HG02588 (cell line): ENCODE results near the gene SPDYE17.
"Not testable (repeated sequence)": the region's sequence is repeated elsewhere in the genome, so short reads cannot be mapped to it uniquely, and the experiment has no call there.

Source experiments
- ATAC-seq: cut with Tn5 transposase; IDR thresholded peaks from one replicate; pipeline ENCODE4 v1.9.1; 2021; ENCODE audit warnings: mild to moderate bottlenecking, moderate library complexity; ENCODE audit not compliant: unreplicated experiment

The SPDYE17 gene

DNA sequence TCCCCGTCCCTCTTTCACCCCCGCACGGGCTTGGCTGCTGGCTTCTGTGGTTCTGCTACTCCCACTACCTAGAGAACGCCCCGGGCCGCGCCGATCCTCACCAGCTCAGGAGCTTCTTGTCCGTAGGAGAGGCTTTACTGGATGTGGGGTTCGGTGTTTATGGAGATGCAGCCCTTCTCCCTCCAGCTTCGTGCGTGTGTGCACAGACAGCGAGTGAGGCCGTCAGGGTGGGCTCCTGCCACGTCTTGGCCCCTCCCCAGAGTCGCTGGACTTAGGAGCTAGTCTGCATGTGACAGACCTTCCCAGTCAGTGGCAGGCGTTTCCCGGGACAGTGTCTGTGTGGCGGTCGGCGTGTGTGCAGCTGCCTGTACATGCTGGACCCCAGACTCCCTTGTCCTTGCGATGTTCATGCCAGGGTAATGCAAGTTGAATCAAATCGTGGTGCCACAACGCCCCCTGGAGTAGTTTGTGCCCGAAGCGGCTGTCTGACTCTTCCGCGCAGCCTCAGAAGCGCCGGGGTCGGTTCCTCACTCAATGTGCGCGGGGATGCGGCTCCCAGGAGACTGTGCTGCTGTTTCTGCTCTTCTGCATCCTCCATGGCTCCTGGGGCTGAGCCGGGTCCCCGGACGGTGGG is 32.6 kb downstream of the SPDYE17 start:
- ATAC-seq, result not testable (repeated sequence)

DNA sequence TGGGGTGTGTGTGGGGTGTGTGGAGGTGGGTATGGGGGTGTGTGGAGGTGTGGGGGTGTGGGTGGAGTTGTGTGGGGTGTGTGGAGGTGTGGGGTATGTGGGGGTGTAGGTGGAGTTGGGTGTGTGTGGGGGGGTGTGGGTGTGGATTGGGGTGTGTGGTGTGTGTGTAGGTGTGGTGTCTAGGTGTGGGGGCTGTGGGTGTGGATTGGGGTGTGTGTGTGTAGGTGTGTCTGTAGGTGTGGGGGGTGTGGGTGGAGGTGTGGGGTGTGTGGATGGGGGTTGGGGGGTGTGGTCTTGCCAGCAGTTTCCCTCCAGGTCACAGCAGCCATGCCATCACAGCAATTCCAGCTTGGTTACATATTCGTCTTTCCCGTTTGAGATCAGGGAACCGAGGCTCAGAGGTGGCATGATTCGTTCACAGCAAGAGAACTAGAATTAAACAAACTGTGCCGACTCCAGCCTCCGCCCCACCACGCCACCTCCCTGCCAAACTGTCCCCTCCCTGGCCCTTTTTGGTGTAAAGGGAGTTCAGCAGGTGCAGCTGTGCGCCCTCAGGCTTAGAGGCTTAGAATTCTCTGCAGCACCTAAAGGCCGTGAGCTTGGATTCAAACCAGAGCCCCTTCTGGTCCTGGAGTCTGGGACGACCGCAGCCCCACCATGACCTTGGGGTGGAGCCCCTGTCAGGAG is 33.3 kb downstream of the SPDYE17 start:
- not testable (repeated sequence) for ATAC-seq

DNA sequence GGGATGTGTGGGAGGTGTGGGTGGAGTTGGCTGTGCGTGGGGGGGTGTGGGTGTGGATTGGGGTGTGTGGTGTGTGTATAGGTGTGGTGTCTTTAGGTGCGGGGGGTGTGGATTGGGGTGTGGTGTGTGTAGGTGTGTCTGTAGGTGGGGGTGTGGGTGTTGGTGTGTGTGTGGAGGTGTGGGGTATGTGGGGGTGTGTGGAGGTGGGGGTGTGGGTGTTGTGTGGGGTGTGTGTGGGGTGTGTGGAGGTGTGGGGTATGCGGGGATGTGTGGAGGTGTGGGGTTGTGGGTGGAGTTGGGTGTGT is 33.9 kb downstream of the SPDYE17 start:
- no peak for ATAC-seq

DNA sequence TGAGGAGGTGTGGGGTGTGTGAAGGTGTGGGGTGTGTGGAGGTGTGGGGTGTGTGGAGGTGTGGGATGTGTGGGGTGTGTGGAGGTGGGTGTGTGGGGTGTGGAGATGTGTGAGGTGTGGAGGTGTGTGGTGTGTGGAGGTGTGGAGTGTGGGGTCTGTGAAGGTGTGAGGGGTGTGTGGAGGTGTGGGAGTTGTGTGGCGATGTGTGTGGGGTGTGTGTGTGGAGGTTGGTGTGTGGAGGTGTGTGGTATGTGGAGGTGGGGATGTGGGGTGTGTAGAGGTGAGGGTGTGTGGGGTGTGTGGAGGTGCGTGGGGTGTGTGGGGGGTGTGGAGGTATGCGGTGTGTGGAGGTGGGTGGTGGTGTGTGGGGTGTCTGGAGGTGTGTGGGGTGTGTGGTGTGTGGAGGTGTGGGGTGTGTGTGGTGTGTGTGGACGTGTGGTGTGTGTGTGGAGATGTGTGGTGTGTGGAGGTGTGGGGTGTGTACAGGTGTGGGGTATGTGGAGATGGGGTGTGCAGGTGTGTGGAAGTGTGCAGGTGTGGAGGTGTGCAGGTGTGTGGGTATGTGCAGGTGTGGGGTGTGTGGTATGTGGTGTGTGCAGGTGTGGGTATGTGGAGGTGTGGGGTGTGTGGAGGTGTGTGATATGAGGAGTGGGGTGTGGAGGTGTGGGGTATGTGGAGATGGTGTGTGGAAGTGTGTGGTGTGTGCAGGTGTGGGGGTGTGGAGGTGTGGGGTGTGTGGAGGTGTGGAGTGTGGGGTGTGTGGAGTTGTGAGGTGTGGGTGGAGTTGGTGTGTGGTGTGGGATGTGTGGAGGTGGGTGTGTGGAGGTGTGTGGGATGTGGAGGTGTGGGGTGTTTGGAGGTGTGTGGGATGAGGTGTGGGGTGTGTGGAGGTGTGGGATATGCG is 34.5 kb downstream of the SPDYE17 start:
- ATAC-seq, result no peak

DNA sequence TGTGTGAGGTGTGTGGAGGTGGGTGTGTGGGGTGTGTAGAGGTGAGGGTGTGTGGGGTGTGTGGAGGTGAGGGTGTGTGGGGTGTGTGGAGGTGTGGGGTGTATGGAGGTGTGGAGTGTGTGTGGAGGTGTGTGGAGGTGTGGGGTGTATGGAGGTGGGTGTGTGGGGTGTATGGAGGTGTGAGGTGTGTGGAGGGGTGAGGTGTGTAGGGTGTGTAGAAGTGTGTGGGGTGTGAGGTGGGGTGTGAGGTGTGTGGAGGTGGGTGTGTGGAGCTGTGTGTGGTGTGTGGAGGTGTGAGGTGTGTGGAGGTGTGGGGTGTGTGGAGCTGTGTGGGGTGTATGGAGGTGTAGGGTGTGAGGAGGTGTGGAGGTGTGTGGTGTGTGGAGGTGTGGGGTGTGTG is 35.2 kb downstream of the SPDYE17 start:
- ATAC-seq, result not testable (repeated sequence)

DNA sequence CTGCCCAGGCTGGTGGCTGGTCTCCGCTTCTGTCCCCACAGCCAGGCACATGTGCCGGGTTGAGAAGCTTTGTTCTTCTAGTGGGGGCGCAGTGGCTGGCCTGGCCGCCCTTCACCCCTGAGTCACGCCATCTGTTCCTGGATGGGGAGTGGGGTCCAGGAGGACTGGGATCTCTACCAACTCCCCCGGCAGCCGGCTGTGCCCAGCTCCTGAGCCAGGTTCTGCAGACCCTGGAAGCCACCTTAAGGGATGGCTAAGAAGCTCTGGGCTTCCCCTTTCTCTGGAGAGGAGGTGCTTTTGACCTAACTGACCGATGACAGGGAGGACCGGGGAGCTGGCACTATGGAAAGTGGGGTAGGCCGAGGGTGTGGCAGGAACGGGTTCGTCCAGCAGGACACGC is 37.9 kb downstream of the SPDYE17 start:
- not testable (repeated sequence) for ATAC-seq

DNA sequence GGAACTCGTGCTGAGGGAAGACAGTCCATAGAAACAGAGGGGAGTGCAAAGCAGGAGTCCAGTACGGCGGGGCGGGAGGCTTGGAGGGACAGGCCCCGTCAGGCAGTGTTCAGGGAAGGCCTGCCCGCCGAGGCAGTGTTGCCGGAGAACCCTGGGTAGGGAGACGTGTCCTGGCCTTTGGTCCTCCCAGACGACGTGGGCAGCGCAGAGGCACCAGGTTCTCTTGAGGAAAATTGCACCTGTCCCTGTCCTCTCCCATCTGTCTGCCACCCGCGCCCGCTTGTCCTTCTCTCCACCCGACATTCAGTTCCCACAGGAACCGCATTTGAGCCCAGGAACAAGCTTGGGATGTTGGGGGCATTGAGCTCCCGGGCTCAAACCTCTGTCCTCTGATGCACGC is 38.3 kb downstream of the SPDYE17 start:
- ATAC-seq, result not testable (repeated sequence)

DNA sequence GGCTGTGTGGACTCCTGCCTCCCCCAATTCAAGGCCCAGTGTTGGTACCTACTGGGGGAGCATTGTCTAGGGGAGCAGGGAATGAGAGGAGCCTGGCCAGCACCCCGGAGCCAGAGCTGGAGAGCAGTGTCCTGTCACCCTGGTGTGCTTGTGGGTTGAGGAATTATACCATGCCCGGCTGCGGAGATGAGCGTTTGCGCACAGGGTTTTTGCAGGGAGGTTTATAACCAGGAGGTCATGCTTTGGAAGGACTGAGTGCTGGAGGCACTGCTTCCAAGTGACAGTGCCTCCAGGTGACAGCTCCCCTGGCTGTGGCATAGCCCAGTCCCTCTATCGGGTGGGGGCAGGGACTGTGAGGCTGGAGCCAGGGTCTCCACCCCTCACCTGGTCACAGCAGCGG is 39.3 kb downstream of the SPDYE17 start:
- ATAC-seq, result not testable (repeated sequence)

DNA sequence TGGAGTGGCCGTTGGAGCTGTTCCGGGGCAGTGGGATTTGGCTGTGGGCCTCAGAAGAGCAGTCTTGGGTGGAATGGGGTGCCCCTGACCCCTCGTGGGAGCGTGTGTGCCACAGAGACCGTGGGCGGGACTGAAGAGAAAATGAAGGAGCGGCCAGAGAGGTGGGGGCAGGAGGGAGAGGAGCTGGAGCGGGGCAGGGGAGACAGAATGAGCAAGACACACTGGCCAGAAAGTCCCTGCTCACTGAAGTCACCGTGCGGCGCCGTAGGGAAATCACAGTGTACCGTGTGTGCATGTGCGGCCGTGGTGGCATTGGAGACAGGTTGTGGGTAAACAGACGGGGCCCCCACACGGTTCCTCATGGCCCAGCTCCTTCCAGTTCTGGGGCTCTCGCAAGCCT is 40.0 kb downstream of the SPDYE17 start:
- not testable (repeated sequence) for ATAC-seq

DNA sequence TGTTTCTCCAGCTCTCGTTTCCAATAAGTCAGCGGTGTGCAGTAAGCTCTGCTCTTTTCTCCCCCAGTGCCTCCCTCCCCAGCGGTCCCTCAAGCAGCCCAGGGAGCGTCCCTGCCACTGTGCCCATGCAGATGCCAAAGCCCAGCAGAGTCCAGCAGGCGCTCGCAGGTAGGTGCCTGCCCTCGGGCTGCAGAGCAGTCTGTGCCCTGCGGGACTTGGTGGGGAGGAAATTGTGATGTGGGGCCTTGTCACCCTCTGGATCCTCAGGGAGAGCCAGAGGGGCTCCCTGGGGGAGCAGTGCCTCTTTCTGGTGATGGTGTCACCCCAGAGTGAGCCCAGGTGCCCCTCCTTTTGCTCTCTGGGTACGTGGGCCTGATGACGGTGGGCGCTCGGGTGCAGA is 42.0 kb downstream of the SPDYE17 start:
- not testable (repeated sequence) for ATAC-seq

DNA sequence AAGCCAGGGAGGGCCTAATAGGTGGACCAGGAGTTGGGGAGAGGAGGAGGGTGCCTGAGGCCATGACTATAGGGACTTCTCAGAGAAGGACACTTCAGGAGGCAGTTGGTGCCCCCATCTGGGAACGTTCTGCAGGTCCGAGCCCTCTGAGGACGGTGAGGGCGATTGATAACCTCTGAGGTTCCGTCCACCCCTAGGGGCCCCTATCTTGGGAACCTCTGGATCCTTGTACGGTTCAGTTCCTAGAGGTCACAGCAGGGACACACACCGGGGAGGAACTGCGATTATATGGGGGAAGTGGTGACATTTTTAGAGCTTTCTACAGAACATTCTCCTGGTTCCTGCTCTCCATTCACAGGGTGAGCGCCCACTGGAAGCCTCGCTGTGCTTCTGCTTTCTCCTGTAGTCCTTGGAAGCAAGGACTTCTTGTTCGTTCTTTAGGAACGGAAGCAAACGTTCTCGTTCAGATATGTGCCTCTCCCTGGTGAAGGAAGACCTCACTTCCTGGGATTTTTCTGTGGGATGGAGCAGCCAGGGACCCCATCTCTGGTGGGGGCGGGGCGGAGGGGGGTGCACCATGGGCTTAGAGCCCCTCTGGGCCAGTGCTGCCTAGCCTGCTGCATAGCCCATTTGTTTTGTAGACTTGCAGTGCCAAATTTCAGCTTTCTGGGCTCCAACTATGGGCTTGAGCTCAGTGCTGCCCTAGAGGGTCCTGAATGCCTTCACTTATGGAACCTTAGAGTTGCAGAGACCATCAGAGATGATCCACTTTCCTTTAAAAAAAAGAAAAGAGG is 46.0 kb downstream of the SPDYE17 start:
- ATAC-seq, result not testable (repeated sequence)

DNA sequence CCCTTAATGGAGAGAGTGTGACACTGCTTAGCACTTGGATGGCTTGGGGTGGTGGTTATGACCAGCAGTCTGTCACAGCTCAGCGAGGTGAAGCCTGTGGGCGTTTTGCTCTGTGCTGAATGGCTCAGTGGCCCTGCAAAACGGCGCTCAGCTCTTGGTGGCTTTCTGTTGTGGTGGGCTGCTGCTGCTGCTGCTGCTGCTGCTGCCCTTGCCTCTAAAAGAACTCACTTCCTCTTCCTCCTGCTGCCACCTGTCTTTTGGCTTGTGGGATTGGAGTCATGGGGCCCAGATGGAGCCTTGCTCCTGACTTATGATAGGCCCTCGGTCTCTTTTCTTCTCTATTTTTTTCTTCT is 47.4 kb downstream of the SPDYE17 start:
- ATAC-seq, result peak; percentile 97

DNA sequence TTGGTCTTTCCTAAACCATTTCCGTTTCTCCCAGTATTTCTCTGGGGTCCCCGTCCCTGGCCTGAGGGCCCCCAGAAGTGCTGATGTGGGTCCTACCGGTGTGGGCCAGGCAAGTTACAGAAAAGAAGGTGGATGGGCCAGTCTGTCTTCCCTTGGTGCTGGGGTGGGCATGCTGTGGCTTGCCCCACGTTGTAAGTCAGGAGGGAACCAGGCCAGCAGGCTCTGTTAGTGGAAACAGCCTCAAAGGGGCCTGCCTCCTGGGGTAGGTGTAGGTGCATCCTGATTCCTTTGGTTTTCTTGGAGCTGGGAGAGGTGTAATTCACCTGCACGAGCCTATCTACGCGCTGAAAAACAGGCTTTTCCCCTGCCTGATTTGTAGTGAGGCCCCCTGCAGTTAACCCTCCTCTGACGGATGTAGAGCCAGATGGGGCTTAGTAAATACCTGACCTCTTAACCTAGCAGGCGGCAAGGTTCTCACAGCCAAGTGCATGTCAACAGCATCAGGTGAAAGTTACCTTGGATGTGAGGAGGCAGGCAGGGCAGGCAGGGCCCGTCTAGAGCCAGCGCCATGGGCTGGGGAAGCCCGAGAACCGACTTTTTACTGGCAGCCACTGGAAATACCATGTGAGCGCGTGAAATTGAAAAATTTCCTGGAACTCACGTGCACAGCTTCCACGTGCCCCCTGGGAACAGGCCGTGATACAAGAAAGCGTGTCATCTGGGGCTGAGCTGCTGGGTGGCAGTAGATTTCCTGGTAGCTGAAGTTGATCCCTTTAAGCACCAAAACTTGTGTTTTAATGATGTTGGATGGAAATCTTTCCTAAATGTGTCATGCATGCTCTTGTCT is 48.0 kb downstream of the SPDYE17 start:
- ATAC-seq, result peak; percentile 17

DNA sequence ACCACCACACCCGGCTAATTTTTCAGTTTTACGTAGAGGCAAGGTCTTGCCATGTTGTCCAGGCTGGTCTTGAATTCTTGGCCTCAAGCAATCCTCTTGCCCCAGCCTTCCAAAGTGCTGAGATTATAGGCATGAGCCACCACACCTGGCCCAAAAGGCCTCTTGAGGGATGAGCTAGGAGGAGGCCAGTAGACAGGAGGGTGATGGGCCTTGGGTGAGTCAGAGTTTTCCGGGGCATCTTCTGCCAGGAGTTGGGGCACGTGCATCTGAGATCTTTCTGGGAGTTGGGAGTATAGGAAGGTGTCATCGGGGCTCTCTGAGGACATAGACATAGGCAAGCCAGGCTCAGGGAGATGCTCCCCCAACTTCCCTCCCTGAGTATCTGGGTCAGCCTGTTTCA is 48.8 kb downstream of the SPDYE17 start:
- ATAC-seq, result not testable (repeated sequence)

DNA sequence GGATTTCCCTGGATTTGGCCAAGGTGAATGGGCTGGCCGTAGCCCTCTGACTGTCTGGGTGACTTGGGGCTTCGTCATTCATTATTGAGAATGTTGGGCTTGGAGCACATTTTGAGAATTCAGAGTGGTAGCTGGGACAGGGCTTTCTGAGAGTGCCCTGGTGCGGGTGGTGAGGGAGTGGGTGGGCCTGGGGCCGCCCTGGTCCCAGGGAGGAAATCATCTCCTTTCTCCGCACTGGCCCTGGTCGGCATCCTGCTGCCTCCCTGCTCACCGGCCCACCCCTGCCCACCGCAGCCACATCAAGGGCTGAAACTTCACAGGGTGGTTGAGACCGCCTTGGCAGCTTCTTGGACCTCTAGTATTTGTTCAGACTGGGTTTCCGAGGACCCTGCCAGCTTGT is 49.7 kb downstream of the SPDYE17 start:
- ATAC-seq, result not testable (repeated sequence)

DNA sequence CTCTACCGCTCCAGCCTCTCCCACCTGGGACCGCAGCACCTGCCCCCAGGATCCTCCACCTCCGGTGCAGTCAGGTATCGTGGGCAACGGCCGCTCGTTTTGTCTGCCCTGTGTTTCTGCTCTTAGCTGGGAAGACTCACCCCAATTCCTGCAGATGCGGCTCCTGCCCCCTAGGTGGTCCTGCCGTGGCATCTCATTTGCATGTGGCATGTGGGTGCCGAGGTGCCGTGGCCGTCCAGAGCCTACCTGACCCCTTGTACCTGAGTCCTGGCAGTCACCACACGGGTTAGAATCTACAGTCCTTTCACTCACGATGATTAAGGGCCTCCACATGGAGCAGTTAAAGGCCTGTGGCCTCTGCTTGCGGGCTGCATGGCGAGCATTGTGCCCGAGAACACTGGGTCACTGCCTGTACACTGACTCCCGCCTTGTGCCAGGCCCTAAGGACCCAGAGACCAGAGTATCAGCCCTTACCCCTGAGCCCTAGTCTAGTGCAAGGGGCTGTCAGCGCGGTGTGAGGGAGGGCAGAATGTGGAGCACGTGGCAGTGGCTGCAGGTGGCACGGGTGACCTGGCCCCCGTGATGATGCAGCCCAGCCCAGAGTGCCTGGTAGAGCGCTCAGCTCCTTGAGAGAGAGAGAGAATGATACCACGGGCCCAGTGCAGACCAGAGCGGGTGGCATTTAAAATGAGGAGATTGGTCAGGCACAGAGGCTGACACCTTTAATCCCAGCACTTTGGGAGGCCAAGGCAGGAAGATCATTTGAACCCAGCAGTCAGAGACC is 50.8 kb downstream of the SPDYE17 start:
- ATAC-seq, result not testable (repeated sequence)

DNA sequence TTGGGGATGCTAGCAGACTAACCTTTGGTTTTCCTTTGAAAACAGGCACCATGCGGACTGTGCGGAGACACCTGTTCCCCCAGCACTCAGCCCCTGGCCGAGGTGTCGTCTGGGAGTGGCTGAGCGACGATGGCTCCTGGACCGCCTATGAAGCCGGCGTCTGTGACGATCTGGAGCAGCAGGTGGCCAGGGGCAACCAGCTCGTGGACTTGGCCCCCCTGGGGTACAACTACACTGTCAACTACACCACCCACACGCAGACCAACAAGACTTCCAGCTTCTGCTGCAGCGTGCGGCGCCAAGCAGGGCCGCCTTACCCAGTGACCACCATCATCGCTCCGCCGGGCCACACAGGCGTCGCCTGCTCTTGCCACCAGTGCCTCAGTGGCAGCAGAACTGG is 51.6 kb downstream of the SPDYE17 start:
- ATAC-seq, result not testable (repeated sequence)

DNA sequence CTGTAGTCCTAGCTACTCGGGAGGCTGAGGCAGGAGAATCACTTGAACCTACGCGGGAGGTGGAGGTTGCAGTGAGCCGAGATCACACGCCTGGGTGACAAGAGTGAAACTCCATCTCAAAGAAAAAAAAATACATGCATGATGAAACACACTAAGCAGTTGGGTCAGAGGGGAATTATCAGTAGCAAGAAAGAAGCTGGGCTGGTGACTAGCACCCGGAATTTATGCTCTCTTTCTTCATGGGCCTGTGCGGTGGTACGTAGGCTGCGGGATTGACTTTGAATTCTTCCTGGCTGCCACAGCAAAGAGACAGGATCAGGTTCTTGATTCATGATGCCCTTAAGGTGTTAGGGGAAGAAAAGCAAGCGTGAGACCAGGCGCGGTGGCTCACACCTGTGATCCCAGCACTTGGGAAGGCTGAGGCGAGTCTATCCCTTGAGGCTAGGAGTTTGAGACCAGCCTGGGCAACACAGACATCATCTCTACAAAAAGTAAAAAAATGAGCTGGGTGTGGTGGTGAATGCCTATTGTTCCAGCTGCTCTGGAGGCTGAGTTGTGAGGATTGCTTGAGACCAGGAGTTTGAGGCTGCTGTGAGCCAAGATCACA is 54.3 kb downstream of the SPDYE17 start:
- ATAC-seq, result not testable (repeated sequence)
